A549 treated with dexamethasone at 1 μM for 4 hours (cell line): ENCODE results near the gene HSPA4L. TPM values are rescaled to one million over a fixed set of nuclear protein-coding genes. Genes with fewer than 3 reads are reported as not detected.

Experiments used
- total RNA-seq: library from RNA; stranded (reverse); fragments of 200-300 nt; extraction: Qiagen RNA extraction; gene quantifications from 5 replicates; pipeline ENCODE4 v1.2.3, GENCODE V29; 2022

HSPA4L gene
- total RNA-seq, result 6.2 to 7.8 TPM (median 7.3 TPM) in 5 replicates

GRCh38 chr4:127782275-127783025 is at the start of gene HSPA4L:
Gene HSPA4L (plus strand): TSS chr4:127782322. CDS start chr4:127782551, 229 bp downstream.

GRCh38 chr4:127880763-127881562 is 98.8 kb downstream of the HSPA4L start, which contains the start of gene PLK4:
Gene PLK4 (plus strand): TSS chr4:127880893. CDS start chr4:127881135, 242 bp downstream.

Other genes with a start within 250 kb of the HSPA4L start
- gene INTU, start 149.4 kb upstream of the HSPA4L start, total RNA-seq, result 0.99 to 1.5 TPM (median 1.3 TPM) in 5 replicates
- not detected in 5 replicates for gene SLC25A31, start 51.9 kb upstream of the HSPA4L start, total RNA-seq
- 13.5 to 19.2 TPM (median 16.5 TPM) in 5 replicates for gene PLK4, start 98.6 kb downstream of the HSPA4L start, total RNA-seq
- 12.7 to 15.1 TPM (median 13.0 TPM) in 5 replicates for gene MFSD8, start 182.9 kb downstream of the HSPA4L start, total RNA-seq
- gene ABHD18, start 183.1 kb downstream of the HSPA4L start, total RNA-seq, result 3.2 to 4.0 TPM (median 3.4 TPM) in 5 replicates